T-helper 9 cell (primary cell): ENCODE measurements around the gene DPF1.
A peak's percentile ranks its signal among the peaks of the same experiment; 100 is the strongest.
"Not testable (repeated sequence)": the region's sequence is repeated elsewhere in the genome, so short reads cannot be mapped to it uniquely, and the experiment has no call there.

Experiments
- DNase-seq: peaks from one replicate; pipeline ENCODE4 v3.0.0-alpha.2; 2020
- total RNA-seq, 2 donors: gene quantifications; one replicate each; lab custom pipeline; 2026; lab: John Stamatoyannopoulos, UW

The DPF1 gene
- 0 reads per million in 2 donors for total RNA-seq

GRCh38 chr19:38224014-38224862 lies at the start of gene DPF1:
DPF1 (minus strand) TSS chr19:38224222; CDS start chr19:38224142, 80 bp downstream.
- peak; percentile 25 for DNase-seq

DNA sequence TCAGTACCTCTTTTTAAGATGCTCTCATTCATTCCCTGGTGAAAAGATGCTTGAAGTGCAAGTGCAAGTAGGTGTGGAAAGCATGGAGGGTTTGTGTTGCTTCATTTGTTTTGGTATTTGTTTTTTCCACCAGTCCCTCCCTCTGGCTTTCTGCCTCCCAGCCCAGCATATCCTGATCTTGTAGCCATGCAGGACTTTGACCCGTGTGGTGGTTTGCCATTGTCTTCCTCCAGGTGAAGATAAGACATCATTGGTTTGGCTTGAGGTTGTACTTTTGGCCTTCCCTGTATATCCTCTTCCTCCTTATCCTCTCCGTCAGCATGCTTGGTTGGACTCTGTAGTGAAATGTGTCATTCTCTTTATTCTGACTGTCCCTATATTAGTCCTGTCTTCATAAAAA lies 49.5 kb upstream of the DPF1 start:
- no peak for DNase-seq

DNA sequence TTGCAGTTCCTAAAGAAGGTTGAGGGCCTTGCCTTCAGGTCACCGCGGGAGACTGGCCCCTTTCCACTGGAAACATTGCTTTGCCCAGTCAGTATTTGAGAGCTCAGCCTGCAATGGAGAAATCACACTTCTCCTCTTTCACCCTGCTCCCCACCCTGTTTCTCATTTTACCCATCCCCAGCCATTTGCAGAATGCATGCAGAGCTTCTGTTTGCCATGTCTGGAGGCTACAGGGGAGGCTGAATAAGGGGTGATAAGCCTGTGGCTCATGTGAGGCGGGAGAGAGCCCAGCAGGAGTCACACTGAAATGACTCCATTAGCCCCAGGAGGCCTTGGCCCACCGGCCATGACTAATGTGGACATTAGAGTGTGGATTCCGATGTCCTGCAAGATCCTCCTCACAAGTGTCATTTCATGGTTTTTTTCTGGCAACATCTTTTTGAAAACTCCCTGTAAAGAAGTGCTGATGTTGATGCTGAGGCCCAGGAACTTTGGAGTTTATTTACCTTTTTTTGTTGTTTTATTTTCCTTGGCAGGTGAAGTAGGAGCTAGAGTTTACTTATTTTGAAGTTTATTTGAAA lies 46.7 kb upstream of the DPF1 start:
- no peak for DNase-seq

DNA sequence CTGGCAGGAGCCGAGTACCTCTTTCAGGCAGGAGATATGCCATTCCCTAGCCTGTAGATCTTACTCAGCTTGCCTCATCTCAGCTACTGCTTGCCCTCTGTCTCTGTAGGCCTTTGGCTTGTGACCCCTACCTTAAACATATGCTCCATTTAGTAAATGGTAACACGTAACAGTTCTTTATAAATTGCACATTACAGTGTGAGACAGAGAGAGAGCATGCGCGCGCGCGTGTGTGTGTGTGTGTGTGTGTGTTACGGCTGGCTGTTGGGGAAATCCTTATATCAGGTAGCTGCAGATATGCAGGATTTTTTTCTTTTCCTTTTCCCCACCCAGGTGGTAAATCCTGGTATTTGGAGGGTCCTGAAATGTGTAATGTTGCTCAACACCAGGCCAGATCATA lies 44.5 kb upstream of the DPF1 start:
- no peak for DNase-seq

DNA sequence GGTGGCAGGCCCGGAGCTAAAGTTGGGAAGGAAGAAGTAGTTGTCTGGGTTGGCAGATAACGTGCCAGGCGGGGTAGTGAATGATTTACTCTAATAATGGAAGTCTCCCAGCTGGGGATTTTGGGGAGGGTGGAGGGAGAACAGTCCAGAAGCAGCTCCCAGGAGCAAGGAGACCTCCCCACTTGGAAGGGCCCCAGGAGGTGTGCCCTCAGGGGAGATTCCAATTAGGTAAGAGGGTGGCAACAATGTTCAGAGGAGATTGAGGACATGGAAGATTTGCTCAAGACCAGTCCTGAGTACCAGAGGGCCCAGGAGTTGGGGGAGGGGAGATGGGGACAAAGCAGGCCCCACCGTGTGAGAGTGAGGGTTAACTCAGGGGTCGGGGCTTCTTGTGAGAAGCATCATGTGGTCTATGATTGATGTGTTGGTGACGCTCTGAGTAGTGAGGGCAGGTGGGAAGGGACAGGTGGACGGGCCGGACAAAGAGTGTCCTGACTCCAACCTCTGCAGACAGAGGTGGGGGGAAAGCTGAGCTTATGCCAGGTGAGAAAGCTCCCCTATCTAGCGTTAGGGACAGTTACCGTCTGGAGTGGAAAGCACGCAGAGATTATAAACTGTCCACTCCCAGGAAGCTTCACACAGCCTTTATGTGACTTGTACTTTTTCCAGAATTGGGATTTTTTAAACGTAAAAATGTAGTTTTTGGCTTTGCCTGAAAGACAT lies 43.9 kb upstream of the DPF1 start:
- no peak for DNase-seq

DNA sequence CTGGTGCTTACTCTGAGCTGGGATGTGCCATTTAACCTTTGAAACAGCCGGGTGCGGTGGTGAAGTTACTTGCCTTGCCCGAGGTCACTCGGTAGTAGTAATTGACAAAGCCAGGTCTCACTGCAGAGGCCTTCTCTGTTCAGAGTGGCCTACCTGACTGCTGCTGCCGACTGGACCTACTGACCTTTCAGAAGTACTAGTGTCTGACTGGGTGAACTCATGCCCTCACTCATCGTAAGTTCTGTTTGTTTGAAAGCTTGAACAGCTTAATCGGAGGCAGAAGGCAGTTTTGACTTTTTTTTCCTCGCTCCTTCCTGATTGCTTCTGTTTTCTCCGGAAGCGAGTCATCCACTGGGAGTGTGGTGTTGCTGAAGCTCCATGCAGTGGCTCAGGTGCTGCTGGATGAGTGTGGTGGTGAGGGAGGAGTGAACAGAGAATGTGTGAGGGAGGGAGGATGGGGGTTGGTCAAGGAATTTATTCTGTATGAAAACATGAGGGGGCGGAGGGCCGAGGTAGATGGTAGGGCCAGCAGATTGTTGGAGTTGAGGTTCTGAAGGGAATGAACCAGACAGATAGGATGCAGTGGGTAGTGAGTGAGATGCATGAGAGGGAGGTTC lies 43.1 kb upstream of the DPF1 start:
- DNase-seq, result no peak

DNA sequence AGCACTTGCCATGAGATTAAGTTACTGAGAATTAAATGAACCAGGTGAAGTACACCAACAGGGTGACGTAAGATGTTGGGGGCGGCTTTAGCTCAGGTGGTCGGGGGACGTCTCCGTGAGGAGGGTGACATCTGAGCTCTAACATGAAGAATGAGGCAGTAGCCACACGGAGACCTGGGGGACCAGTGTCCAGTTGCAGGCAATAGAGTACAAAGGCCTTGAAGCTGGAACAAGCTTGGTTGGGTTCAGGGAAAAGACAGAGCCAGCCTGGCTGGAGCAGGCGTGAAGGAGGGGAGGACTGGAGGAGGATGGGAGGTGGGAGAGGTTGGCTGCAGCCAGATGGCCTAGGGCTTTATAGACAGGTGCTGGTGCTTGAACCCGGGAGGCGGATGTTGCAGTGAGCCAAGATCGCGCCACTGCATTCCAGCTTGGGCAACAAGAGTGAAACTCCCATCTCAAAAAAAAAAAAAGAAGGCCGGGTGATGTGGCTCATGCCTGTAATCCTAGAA lies 42.0 kb upstream of the DPF1 start:
- no peak for DNase-seq

GRCh38 chr19:38265213-38265861 lies 41.3 kb upstream of the DPF1 start:
- DNase-seq, result no peak

DNA sequence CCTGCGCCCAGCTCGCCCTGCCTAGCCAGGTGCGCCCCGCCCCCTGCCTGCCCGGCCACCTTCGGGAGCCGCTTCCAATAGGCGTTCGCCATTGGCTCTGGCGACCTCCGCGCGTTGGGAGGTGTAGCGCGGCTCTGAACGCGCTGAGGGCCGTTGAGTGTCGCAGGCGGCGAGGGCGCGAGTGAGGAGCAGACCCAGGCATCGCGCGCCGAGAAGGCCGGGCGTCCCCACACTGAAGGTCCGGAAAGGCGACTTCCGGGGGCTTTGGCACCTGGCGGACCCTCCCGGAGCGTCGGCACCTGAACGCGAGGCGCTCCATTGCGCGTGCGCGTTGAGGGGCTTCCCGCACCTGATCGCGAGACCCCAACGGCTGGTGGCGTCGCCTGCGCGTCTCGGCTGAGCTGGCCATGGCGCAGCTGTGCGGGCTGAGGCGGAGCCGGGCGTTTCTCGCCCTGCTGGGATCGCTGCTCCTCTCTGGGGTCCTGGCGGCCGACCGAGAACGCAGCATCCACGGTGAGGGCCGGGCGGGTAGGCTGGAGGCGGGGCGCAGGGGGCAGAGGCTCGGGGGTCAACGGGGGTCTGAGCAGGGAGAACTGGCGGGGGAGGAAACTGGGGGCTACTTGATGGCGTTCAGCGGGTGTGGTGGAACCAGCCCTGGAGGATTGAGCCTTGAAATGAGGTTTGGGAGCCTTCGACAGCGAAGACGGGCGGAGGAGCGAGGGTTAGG lies 40.6 kb upstream of the DPF1 start, which contains the start of gene SPINT2:
SPINT2 (plus strand) TSS at position 88 of the 727 bp plus-strand sequence; CDS start at position 408, 320 bp downstream.
- DNase-seq, result peak; percentile 21

DNA sequence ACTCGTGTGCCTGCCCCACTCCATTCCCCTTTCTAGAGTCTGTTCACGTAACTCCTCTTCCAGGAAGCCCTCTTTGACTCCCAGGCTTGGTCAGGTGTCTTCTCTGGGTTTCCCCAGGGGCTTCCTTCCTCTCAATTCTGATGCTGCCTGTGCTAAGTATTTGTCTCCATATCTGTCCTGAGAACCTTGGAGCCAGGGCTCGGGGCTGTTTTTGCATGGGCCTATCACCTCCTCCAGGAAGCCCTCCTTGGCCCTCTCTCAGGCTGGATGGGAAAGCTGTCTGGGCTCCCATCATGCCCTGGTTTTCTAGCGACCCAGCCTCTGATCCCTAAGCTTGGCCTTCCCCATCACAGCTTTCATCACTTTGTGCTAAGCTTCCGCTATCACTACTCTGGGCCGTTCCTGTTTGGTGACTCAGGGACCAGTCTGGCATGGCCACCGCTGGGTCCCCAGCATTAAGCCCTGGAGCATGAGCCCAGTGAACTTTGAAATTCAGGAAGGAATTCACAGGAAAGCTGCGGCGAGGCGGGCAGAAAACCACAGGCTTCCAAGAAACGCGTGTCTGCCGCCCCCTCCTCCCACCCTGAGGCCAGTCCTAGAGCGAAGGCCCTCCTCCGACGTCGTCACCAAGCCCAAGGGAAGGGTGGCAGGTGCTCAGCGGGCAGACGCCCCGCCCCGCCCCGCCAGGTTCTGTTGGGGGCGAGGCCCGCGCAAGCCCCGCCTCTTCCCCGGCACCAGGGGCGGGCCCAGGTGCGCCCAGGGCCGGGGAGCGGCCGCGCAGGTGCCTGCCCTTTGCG lies 39.9 kb upstream of the DPF1 start:
- DNase-seq, result peak; percentile 60

GRCh38 chr19:38262585-38263268 lies 38.7 kb upstream of the DPF1 start:
- DNase-seq, result no peak

GRCh38 chr19:38261942-38262341 lies 37.9 kb upstream of the DPF1 start:
- DNase-seq, result not testable (repeated sequence)

GRCh38 chr19:38255383-38256014 lies 31.5 kb upstream of the DPF1 start:
- no peak for DNase-seq

DNA sequence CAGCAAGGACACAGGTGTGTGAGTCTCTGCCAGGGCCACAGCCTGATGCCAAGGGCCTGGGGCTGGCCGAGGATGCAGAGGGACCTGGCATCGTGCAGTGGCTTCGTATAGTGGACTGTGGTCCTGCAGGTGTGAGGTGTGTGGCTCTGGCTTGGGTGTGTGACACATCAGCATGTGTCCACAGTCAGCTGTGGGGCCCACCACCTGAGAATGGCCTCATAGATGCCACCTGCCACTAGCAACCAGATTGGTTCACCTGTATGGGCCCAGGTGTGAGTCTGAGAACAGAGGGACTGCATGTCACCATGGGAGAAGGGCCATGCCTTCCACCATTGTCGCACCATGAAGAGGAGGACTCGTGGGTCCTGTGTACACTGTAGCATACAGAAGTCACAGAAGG lies 29.8 kb upstream of the DPF1 start:
- no peak for DNase-seq

GRCh38 chr19:38252941-38253691 lies 29.1 kb upstream of the DPF1 start:
- DNase-seq, result no peak

- DNase-seq, result no peak
These were observed 28.4 kb upstream of the DPF1 start for GRCh38 chr19:38252385-38252784.

DNA sequence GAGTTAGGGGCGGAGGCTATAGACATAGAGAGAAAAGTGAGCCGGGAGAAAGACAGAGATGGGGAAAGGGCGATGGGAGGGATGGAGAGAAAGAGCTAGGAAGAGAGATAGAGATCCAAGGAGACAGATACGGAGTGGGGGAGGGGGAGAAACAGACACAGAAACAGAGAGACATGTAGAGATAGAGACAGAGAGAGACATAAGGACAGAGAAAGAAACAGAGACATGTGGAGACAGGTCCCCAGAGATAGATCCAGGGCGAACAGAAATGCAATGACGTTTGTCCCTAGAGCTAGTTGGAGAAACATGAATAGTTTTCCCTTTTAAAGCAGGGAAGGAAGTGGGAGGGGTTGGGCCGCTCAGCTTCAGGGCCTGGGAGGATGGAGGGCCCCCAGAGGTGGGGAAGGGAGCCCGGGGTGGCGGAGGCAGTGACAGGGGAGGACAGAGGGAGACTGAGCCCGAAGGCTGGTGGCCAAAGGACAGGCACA lies 27.6 kb upstream of the DPF1 start:
- DNase-seq, result no peak

DNA sequence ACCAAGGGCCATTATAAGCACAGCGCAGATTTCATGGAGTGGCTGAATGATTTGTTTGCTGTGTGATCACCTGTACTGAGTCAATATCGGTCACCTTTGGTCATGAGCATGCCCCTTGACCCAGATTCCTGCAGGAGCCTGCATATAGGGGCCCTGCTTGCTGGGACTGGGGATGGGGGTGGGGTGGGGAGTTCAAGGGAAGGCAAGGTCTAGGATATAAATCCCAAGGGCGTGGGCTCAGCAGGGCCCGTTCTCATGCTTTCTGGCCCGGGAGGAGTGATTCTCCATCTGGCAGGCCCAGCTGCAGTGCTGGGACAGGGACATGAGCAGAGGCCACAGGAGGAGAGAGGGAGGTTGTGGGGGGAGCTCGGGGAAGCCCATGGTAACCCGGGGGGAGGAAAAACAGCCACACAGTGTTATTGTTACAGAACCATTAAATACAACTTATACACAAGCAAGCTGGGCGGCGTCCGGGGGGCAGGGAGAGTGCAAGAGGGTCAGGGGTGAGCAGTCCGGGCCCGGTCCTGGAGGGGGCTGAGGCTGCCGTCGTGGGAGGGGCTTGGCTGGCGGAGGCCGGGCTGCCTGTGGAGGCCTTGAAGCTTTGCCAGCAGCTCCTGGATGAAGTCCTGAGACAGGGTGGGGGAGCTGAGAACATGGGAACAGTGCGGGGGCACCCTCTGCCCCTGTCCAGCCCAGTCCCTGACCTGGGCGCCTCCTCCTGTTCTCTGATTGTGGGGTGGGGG lies 27.0 kb upstream of the DPF1 start:
- no peak for DNase-seq
